GM19452 (cell line): ENCODE data around the gene CACNA1D.

Source experiments
- ATAC-seq: cut with Tn5 transposase; IDR thresholded peaks from one replicate; pipeline ENCODE4 v1.9.1; 2021; ENCODE audit not compliant: unreplicated experiment

CACNA1D gene

DNA sequence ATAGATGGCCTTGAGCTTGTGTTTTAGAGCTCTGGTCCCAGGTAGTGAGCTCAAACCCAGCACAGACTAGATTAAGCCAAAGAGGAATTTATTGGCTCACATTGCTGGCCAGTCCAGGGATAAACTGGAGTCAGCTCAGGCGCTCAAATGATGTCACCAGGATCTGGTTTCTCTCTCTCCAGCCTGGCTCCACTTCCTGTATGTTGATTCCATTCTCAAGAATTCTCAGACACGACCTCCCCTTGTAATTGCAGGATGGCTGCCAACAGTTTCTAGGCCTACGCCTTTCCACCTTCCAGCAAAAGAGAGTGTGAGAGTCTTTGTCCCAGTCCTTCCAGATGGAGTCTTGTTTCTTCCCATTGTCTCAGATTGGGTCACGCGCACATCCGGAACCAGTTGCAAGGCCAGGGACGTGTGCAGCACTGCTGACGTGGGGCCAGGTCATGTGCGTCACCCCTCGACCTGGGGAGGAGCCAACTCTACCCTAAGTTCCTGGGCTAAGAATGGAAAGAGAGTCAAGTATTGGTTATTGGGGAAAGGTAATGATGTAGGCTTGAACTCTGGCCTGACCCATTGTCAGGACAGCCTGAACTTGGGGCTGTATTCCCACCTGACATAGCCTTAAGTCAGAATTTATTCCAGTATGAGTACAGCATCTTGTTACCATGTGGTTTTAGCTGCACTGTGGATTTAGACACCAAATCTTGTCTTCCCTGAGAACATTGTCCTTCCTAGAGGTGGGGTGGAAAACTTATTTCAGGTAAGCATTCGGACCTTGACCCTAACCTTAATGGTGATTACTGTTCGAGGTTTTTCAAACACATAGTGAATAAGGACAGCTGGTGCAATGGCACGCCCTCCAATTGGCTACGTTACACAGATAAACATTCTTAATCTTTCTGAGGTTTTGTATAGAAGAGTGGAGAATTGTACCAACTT is 31.6 kb downstream of the CACNA1D start:
- ATAC-seq = no peak

DNA sequence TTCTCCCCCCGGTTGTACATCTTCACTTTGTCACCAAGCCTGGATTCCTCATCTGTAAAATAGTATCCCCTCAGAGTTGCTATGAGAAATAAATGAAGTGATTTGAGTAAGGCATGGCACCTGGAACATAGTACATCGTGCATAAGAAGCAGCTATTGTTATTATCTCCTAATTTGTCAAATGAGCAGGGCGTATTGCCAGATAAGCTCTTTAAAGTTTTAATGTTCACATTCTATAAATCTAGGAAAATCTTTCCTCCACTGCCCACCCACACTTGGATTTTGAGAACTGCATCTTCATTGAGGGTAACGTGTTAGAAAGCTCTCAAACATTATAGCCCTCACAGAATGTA is 32.3 kb downstream of the CACNA1D start:
- ATAC-seq = no peak

DNA sequence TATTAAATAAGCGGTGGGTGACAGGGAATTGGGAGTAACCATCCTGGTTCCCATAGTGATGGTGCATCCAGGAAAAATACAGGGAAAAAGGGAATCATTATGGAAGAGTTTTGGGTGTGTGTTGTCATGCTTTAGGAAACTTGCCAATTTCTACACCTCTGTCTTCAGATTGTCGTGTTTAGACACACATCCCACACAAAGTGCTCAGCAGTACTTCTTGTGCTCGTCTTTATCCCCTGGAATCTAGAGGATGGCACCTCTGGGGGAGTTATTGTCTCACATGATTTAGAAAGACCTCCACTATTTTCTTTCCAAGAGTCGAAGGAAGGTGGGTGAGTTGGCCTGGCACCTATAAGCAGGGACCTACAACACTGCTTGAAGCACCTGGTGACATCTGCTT is 35.8 kb downstream of the CACNA1D start:
- no peak for ATAC-seq

DNA sequence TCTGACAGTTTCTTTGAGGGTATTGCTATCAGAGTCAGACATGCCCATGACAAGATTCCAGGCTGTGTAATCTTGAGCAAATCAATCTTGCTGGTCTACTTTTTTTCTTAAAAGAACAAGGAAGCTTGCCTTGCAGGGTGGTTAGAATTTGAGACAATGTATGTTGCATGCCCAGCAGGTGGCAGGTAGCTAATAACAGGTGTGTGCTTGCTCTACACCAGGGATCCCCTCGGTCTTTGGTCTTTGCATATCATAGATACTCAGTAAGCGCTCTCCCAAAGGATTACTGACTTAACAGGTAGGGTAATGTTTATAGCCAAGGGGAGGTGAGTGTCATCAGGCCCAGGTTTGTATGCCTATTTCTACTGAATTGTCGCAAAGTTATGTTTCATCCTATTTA is 37.3 kb downstream of the CACNA1D start:
- ATAC-seq = no peak

DNA sequence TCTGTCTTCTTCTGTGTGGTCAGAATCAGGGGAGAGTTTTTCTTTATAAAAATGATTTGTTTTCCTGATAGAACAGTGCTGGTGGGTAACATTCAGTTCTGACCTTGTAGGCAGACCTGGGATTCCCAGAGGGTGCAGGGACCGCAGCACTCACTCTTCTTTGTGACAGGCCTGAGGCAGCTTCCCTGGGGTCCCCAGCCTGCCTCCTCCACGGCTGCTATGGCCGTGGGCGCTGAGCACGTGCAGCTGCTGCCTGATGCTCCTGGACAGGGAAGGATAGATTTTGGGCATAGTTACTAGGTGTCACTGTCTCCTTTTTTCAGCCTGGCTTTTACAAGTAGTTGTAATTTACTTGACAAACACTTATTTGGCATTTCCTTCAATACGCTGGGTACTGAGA is 39.1 kb downstream of the CACNA1D start:
- ATAC-seq = no peak

DNA sequence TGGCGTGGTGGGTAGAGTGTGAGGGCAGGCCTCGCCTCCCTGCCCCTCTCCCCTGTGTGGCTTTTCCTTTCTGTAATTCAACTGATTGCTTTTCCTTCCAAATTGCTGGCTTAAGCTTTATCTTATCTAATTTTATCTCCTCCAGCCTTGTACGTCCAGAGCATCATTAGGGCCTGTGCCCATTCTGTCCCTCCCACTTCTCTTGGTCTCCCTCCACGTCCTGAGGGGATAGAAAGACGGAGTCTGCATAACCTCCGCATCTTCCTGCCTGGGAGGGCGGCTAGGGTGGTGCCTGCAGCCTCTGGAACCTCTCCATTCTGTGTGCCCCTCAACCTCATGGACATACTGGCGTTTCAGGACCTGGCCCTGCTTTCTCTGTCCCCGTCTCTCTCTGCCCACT is 39.8 kb downstream of the CACNA1D start:
- no peak for ATAC-seq

DNA sequence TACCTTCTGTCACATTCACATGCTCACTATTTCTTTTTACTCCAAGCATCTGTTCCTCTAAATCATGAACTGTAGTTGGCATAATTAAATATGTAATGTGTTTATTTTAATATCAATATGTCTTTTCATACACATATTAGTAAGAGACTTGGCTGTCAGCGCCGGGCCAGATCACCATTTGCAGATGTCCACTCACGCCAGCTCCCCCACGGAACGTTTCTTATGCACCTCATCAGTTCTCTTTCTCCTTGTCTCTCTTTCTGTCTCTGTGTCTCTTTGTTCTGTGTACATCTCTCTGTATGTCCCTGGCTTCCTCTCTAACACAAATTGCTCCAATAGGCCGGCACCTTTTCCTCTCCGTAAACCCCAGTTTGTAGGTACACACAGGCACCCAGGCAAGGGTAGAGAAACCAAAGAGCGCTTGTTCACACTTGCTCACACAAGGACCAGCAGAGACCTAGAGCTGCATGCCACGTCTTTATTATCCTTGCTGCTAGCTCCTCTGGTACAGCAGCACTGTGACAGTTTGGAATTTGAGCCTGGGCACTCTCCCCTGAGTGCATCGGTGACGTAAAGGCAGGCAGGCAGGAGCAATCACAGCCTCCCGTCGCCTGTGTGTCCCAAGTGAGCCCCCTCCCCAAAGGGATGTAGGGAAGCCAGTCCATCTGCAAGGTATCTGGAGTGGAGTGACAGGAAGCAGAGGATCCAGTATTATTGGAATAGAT is 40.4 kb downstream of the CACNA1D start:
- ATAC-seq = no peak

DNA sequence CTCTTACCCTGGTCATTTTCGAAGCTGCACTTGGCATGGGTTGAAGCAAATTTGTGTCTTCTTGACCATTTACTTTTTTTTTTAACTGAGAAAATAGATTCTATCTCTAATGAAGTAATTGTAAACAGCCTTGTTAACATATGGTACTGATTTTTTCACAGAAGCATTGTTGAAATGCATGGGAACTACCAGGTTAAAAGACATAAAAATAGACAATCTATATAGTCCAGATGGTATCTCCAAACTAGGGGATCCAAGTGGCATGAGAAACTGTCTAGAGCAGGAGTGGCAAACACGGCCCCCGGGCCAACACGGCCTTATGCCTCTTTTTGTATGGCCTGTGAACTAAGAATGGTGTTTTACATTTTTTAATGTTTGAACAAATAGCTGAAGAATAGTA is 41.9 kb downstream of the CACNA1D start:
- no peak for ATAC-seq

DNA sequence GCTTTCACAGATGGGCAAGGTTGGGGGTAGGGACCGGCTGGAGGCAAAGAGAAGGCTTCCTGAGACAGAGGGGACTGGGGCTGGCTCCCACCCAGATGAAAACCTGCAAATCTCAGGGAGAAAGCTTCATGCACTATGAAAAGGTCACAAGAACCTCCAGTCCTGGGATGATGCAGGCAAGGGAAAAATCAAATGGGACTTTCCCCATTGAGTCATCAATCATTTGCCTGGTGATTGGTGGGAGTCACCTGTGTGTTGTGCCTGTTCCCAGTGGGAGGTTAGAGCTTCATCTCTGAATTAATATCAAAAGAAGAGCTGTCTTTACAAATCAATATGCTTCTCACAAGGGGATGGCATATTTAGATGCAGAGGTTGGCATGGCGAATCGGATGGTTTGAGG is 49.9 kb downstream of the CACNA1D start:
- no peak for ATAC-seq

DNA sequence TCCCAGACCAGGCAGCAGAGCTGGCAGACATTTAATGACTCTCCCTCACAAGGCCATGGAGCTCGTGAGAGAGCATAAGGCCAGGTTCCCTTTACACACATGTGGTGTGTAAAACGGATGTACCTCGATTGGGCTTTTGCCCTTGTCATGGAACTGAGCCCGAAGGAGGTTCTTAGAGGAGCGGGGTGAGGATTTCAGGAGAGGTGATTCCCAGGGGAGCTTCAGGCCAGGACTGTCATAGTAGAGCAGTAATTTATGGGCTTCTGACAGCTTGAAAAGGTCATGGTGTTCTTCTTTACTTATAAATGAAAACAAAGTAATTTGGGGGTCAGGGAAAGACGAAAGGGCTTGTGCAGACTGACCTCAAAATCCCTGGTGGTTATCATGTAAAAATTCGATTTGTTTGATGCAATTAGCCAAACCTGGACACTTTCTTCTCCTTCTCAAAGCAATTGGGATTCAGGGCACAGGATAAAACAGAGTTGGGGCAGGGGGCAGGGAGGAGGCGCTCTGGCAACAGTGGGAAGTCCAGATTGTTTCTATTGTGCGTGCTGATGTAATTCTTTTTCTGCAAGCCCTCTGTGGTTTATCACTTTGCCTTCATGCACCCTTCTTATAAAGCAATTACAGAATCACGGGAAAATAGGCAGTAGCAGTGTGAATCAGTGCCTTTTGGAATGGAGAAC is 51.0 kb downstream of the CACNA1D start:
- no peak for ATAC-seq

DNA sequence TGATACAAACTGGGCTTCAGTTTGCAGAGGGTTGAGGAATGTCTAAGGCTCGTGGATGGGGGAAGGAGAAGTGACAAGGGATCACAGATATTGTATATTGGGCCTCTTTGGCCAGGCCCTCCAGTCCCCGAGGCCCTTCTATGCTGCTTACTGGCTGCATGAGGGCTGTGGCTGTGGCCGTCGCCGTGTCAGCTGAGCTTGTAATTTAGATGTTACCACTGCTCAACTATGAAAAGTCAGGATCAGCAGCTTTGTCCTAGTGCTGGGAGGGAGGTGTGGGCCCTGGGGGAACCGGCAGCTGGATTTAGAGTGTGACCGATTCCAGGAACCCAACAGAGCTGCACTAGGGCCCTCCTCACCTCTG is 51.6 kb downstream of the CACNA1D start:
- no peak for ATAC-seq

DNA sequence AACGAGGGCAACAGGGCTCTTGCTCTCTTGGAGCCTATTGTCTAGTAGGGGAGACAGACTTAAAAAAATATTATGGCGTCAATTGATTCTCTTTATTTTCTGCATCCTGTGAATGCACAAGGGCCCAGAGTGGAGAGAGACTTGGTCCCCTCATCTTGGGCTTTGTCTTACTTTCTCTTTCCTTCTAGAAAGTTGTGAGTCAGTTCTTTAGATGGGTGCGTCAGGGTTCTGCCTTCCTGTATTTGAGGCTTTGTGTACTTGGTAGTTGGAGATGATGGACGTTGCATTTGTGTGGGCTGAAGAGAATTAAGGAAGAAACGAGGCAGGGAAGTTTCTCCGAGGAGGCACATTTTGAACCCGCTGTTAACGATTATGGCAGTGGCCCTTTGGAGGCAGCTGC is 52.9 kb downstream of the CACNA1D start:
- no peak for ATAC-seq

DNA sequence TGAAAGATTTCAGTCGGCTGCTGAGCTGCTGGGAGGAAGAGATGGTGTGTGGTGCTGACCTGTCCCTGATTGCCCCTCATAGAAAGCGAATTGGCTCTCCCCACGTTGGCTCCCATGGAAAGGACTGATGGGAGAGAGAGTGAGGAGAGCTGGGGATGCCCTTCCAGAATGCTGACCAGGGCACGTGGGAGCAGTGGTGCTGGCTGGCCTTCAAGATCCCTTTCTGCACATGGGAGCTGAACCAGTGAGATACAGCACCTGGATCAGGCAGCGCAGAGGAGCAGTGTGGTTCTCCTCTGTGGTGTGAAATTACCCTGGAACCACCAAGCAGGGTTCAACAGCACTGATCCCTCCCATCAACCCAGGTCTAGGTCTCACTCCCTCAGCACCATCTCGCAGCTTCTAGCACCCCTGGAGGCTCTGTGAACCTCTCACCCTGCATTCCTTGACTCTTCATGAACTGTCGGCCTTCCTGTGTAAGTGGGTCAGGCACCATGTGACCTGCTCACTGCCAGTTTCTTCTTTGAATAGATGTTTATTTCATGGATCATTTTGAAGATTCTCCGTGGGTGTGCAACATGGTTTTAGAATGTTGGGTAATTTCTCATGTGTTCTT is 55.7 kb downstream of the CACNA1D start:
- no peak for ATAC-seq

DNA sequence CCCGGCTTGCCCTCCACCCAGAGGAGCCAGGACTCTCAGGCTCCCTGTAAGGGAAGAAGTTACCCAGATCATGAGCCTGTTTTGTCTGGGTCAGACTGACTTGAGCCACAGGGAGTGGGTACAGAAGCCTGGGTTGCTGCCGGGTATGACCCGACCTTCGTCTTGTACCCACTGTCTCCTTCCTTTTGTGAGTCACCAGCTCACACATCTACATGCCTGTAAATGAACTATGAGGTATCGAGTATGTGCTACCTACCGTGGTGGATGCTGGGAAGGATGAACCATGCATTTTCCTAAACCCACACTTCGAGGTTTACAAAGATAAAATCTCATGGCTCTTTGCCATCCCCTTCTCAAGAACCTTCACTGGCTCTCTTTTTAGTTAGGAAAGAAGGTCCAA is 56.9 kb downstream of the CACNA1D start:
- no peak for ATAC-seq

DNA sequence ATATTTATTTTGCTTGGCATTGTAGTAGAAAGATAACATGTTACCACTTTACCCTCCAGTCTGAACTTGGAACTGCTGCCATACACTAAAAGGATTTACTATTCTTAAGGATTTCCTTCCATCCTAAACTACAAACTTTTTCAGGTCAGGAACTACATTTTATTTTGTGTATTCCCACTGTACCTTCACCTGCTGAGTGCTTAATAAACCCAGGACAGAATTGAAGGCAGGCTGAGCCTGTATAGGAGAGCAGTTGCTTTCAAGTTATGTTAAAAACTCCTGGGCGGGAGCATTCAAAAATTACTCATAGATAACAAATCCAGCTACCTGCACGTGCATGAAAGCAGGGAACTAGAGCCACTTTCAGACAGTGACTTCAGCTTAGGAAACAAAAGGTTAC is 58.3 kb downstream of the CACNA1D start:
- no peak for ATAC-seq

DNA sequence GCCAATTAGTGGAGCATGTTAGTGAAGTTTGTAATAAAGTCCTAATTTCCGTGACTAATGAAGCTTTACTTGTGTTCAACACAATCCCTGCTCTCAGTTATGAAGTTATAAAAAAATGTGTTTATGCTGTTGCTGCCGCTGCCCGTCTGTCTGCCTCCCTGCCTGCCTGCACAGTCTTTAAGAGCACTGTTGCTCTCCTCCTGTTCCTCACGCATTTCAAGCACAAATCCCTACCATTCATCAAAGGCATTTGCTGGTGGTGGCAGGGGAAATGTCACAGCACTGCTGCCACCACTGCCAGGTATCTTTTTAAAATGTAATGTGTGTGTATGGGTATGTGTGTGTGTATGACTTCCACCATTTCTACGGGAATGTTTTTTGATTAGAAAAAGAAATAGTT is 58.8 kb downstream of the CACNA1D start:
- no peak for ATAC-seq

DNA sequence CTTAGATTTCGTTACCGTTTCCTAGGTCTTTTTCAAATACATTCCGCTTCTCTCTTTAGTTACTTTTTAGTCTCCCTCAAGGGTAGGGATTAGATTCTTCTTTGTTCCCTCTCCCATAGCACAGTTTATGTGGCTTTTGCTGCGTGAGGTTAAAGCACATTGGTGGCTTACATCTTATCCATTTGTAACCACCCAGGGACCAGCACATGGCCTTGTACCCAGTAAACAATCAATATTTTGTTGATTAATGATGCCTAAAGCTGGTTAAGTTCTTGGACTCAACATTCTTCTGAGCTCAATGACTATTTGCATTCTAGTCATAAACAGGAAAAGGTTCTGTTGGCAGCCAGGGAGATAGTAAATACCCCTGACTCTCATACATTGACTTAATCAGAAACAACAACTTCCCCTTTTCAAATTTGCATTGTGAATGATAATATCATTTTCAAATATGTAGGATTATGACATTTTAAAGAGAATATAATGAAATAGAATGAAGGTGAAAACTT is 60.2 kb downstream of the CACNA1D start:
- ATAC-seq = peak; percentile 85

DNA sequence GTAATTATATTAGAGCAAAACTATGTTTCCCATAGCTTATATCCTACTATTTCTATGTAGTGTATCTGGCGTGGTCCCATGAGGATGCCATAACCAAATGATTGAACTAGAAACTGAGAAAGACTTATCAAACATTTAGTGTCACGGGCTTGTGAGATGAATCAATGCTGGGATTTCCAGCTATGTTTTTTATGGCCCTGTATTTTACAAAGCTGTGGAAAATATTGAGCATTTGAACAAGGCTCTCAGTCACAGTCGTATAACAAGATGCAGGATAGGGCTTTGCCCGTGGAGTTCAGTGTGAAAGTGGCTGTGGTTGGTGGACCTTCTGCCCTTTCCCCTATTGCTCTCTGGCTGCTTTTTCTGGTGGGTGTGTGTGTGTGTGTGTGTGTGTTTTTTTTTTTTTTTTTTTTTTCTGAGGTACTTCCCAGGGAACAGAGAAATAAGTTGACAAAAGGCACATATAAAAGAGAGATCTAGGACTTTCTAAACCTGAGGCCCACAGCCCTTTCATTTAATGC is 60.7 kb downstream of the CACNA1D start:
- peak; percentile 70 for ATAC-seq

DNA sequence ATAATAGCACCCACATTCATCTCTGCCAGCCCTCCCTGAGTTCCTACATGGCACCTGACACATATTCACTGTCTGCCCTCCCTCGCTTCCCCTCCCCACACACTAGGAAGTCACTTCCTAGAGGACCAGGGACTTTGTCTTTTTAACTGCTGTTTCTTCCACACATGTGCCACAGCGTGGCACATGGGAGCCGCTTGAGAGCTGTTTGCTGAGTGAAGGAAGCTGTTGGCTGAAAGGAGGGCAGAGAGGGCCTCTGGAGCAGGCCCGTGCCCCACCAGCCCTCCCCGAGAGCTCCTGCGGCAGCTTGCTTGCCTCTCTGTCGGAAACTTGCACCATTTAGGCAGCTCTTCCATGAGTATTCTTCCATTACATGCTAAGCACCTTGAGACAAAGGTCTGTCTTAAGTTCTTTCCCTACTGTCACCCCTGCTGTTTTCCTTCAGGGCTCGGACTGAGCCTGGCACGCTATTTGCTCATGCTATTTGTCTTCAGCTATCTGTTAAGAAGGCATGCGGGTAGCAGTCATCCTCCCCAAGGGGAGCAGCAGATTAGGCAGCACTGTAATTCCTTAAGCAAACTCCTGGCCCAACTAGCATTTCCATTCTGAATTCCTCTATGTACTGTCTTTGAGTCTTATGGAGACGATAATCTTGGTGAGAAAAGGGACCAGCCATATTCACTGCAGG is 72.2 kb downstream of the CACNA1D start:
- ATAC-seq = no peak

DNA sequence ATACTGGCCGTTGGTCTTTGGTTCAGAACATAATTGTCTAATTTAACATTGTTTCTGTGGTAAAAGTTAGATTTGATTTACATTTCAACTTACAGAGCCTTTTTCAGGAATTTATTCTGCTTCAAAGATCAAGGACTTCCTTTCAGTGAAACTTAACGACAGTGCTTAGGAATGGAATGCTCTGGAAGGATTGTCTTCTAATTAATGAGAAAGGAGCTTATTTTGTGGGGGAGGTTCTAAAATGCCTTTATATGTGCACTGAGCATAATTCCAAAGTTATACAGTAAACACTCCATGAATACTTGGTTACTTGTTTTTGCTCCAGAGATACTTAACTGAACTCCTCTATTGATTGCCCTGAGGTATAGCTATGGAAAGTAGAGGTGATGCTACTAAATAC is 75.7 kb downstream of the CACNA1D start:
- no peak for ATAC-seq

DNA sequence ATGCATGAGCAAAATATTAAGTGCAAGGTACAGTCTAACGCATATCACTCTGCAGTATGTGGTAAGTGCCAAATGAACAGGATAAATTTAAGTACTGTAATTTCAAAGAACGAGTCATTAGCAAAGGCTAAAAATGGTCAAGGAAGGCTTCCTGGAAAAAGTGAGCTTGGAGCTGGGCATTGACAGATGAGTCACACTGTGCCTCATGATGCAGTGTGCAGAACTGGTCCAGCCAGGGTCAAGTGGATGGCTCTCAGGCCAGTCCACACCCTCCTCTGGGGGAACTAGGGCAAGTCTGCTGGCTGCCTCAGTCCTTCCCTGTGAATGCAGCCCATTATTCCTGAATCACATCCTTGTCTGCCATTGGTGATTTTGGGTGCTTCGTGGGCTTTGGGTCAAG is 76.3 kb downstream of the CACNA1D start:
- no peak for ATAC-seq
